Hypothalamus (tissue), 51 donors: ENCODE data around the gene ZBTB45.
"Not testable (repeated sequence)": the region's sequence is repeated elsewhere in the genome, so short reads cannot be mapped to it uniquely, and the experiment has no call there.

Source experiments
- DNase-seq, 51 donors: peaks; one replicate each; lab custom pipeline; 2025; lab: John Stamatoyannopoulos, UW

The ZBTB45 gene

GRCh38 chr19:58513213-58513693 is 6.4 kb downstream of the ZBTB45 start:
- no peak for DNase-seq

- no peak for DNase-seq
Observed at GRCh38 chr19:58511353-58512208, 8.0 kb downstream of the ZBTB45 start, which contains the start of gene SLC27A5. TSS of gene SLC27A5 (minus strand) at chr19:58511992. CDS start at chr19:58511955, 37 bp downstream.

GRCh38 chr19:58510084-58510862 is 9.3 kb downstream of the ZBTB45 start:
- DNase-seq: no peak

- DNase-seq: no peak
Observed at GRCh38 chr19:58509731-58510083, 9.9 kb downstream of the ZBTB45 start.

- not testable (repeated sequence) for DNase-seq
Observed at GRCh38 chr19:58507602-58508223, 11.9 kb downstream of the ZBTB45 start.

- DNase-seq: no peak
Observed at GRCh38 chr19:58500242-58500641, 19.4 kb downstream of the ZBTB45 start.

- peak; percentile 65 to 100 (median 98) for DNase-seq
Observed at GRCh38 chr19:58499021-58499927, 20.3 kb downstream of the ZBTB45 start.

- peak in 4 of 51 donors; percentile 33 to 59 (median 39) for DNase-seq
Observed at GRCh38 chr19:58498316-58499020, 21.1 kb downstream of the ZBTB45 start.

GRCh38 chr19:58497634-58498170 is 21.9 kb downstream of the ZBTB45 start:
- no peak for DNase-seq

GRCh38 chr19:58492265-58492664 is 27.3 kb downstream of the ZBTB45 start:
- DNase-seq: peak in 10 of 51 donors; percentile 5 to 50 (median 20)

GRCh38 chr19:58491393-58491792 is 28.2 kb downstream of the ZBTB45 start:
- DNase-seq: peak in 1 of 51 donors; percentile 37

- DNase-seq: not testable (repeated sequence)
Observed at GRCh38 chr19:58484349-58484748, 35.3 kb downstream of the ZBTB45 start.

GRCh38 chr19:58483776-58484175 is 35.8 kb downstream of the ZBTB45 start:
- no peak for DNase-seq

- no peak for DNase-seq
Observed at GRCh38 chr19:58482372-58482771, 37.2 kb downstream of the ZBTB45 start.

- DNase-seq: no peak
Observed at GRCh38 chr19:58480831-58481230, 38.8 kb downstream of the ZBTB45 start.

- no peak for DNase-seq
Observed at GRCh38 chr19:58480481-58480830, 39.2 kb downstream of the ZBTB45 start.

- DNase-seq: no peak
Observed at GRCh38 chr19:58479736-58480480, 39.7 kb downstream of the ZBTB45 start.

GRCh38 chr19:58479303-58479702 is 40.3 kb downstream of the ZBTB45 start:
- DNase-seq: no peak
